ENCODE data around the gene MYLK2.

DNA sequence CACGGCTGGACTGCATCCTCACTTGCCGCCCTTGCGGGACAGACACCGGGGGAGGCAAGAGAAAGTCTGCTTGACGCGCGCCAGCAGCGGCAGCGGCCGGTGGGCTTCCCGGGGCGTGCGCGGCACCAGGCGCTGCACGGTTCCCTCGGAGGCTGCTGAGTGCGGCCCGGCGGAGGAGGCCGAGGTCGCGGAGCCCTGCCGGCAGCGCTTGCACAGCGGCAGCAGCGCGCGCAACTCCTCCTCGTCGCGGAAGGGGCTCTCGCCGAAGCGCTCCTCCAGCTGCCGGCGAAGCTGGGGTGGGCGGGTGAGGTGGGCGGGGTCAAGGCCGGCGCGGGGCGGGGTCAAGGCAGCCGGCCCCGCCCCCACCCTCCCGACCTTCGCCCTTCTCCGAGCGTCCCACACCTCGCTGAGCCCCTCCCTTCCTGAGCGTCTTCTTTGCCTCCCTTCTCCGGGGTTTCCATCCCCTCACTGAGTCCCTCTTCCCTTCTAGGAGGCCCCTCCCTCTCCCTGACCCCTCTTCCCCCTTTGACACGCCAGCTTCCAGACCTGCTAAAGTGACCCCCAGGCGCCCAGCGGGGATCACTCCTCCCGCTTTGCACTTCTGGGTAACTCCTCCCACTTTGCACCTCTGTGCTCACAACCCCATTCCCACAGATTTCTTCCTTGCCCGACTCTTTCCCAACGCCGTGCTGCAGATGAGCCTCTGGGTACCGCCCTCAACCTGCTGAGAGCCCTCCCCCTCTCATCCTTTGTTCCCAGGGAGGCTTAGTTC, 42.4 kb downstream of the MYLK2 start:
- TF ChIP-seq, protein P1, sequence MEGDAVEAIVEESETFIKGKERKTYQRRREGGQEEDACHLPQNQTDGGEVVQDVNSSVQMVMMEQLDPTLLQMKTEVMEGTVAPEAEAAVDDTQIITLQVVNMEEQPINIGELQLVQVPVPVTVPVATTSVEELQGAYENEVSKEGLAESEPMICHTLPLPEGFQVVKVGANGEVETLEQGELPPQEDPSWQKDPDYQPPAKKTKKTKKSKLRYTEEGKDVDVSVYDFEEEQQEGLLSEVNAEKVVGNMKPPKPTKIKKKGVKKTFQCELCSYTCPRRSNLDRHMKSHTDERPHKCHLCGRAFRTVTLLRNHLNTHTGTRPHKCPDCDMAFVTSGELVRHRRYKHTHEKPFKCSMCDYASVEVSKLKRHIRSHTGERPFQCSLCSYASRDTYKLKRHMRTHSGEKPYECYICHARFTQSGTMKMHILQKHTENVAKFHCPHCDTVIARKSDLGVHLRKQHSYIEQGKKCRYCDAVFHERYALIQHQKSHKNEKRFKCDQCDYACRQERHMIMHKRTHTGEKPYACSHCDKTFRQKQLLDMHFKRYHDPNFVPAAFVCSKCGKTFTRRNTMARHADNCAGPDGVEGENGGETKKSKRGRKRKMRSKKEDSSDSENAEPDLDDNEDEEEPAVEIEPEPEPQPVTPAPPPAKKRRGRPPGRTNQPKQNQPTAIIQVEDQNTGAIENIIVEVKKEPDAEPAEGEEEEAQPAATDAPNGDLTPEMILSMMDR (IDR thresholded peaks at IDR 0.05) = no peak
- TF ChIP-seq POLR2A (IDR thresholded peaks at IDR 0.05) = no peak

Measured in adrenal gland (tissue), 5 donors.